Right lobe of liver (tissue), 6 donors: ENCODE results near the gene WDR1. TPM values are rescaled to one million over a fixed set of nuclear protein-coding genes. Genes with fewer than 3 reads are reported as not detected.
A peak's percentile ranks its signal among the peaks of the same experiment; 100 is the strongest.

Source experiments
- ATAC-seq, 4 donors: fragments of 200-7000 bp; cut with Tn5 transposase; one replicate each; pipeline ENCODE4 v1.9.1; 2020; ENCODE audit warnings: mild to moderate bottlenecking in 4 of 4, moderate library complexity in 4 of 4
- DNase-seq, 3 donors: peaks; one replicate each; pipeline ENCODE4 v3.0.0-alpha.2; 2020
- H3K27ac ChIP-seq, 3 donors: fragments of 200-600 bp; one replicate each; pipeline ENCODE4 v1.8.0; 2022
- H3K27me3 ChIP-seq, 2 donors: fragments of 200-600 bp; one replicate each; pipeline ENCODE4 v1.8.0; 2022
- H3K36me3 ChIP-seq, 4 donors: fragments of 200-600 bp; sonication (generic) in 1 of 4; one replicate each; pipeline versions ENCODE4 v1.5.1 to v1.8.0; 2017 to 2022; ENCODE audit warnings: control low read depth in 1 of 4
- H3K4me1 ChIP-seq, 4 donors: fragments of 200-600 bp; sonication (generic) in 1 of 4; one replicate each; pipeline versions ENCODE4 v1.5.1 to v1.8.0; 2017 to 2022; ENCODE audit warnings: control low read depth in 1 of 4
- H3K4me3 ChIP-seq, 3 donors: fragments of 200-600 bp; one replicate each; pipeline ENCODE4 v1.8.0; 2022
- H3K9me3 ChIP-seq, 4 donors: fragments of 200-600 bp; sonication (generic) in 1 of 4; one replicate each; pipeline versions ENCODE4 v1.5.1 to v1.8.0; 2017 to 2022; ENCODE audit warnings: control low read depth in 1 of 4
- CTCF ChIP-seq, 4 donors: fragments of 200-600 bp in 3 of 4; fragments of 450-650 bp in 1 of 4; IDR thresholded peaks; one replicate each; pipeline versions ENCODE4 v1.5.1 to v1.8.0; 2016 to 2022; ENCODE audit warnings: antibody characterized with exemption in 4 of 4, mild to moderate bottlenecking in 2 of 4
- POLR2A ChIP-seq: fragments of 450-650 bp; IDR thresholded peaks from one replicate; pipeline ENCODE4 v1.6.1; 2017; ENCODE audit warnings: antibody characterized with exemption, mild to moderate bottlenecking
- WGBS: methylation state at CpG from one replicate; pipeline ENCODE4 v1.1.6; 2018; ENCODE audit warnings: low coverage, low lambda C conversion rate; ENCODE audit not compliant: insufficient coverage; ENCODE audit errors: missing lambda C conversion rate; 5-methylcytosine and 5-hydroxymethylcytosine counted together
- intact Hi-C, 2 donors: fragments of 100-400 bp; cut with DNase I; formaldehyde crosslinking; loops; one replicate each; pipeline versions ENCODE4 v1.11.2 to v1.14.1; 2022
- long read RNA-seq: library from polyadenylated mRNA; unstranded; transcript quantifications from one replicate; pipeline ENCODE4 v2.0.0, GENCODE V29; 2019
- total RNA-seq, 6 experiments: library from RNA; depleted of rRNA in 2 of 6; stranded (reverse); fragments of >200 nt in 2 of 6; fragmentation: NEBNext Ultra II Directional in 3 of 6; extraction: Animal tissue kit (Norgen Biotek cat#: 25700) in 3 of 6; gene quantifications; one replicate each; pipeline versions ENCODE4 v1.1.0 to v1.2.4, GENCODE V29; 2016 to 2023
- donor health status: DM: no; HTN: yes; CAD: no.
- donor health status: DM: no; HTN: no; CAD: no.
- donor health status: DM: no; HTN: no; CAD: no.
- donor health status: DM: no; HTN: yes; CAD: no.
- donor health status: DM: no; HTN: yes; CAD: no.

Gene WDR1, protein sequence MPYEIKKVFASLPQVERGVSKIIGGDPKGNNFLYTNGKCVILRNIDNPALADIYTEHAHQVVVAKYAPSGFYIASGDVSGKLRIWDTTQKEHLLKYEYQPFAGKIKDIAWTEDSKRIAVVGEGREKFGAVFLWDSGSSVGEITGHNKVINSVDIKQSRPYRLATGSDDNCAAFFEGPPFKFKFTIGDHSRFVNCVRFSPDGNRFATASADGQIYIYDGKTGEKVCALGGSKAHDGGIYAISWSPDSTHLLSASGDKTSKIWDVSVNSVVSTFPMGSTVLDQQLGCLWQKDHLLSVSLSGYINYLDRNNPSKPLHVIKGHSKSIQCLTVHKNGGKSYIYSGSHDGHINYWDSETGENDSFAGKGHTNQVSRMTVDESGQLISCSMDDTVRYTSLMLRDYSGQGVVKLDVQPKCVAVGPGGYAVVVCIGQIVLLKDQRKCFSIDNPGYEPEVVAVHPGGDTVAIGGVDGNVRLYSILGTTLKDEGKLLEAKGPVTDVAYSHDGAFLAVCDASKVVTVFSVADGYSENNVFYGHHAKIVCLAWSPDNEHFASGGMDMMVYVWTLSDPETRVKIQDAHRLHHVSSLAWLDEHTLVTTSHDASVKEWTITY
- 100 to 1,000 TPM in 1 of 6 experiments, 10 to 100 TPM in 5; 65.1 to 149 (median 76.4) TPM for total RNA-seq
- long read RNA-seq, transcript WDR1-203 (15 exons, 3,142 nt), result major isoform, 6 of 7 reads
- long read RNA-seq, partial matches to known transcripts, result 1 of 7 reads
- long read RNA-seq, other reads (novel, unspliced or antisense), result 0 of 7 reads

DNA sequence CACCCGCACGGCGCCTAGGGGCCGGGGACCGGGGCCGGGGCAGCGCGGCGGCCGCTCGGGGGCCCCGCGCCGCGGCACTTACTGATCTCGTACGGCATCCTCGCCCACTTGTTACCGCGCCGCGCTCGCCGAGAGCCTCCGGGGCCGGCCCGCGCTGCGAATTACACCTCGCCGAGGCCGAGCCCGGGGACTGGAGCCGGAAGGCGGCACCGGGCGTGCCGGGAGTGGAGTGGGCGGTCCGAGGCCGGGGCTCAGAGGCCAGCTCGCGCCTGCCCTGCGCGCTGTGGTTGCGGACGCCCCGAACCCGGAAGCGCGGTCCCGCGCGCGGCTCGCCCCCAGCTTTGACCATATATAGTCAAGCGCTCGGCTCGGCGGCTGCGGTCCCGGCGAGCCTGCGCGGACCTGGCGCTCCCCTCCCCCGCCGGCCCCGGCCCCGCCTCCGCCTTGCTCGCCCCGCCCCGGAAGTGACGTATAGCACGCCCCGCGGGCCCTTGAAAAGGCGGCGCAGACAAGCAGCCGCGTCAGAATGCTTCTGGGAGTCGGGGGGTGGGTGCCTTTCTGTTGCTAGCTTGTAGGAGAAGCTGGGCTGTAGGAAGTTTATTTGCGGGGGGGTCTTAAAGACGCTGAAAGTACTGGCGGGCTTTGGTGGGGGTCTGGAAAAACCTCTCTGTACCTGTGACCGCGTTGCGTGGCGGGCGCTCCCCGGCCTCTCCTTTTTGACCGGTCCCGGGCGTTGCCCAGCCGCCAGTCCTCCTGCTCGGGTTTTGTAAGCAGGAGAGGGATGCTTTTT is at the start of gene WDR1:
Gene WDR1, minus strand, starts transcription at position 231 of the 790 bp plus-strand sequence. Its CDS starts 133 bp downstream, at position 98.
- H3K4me1 ChIP-seq, result peaks cover 0 to 19% (median 3%) of the 10 kb centered on the region in 4 donors
- peak; percentile 91 to 97 (median 92) for ATAC-seq
- DNase-seq, result peak; percentile 98
- WGBS, result 1% methylated on average over 12 of the region's 97 CpGs
- intact Hi-C loops, result no loop called here
- peaks cover 0 to 29% (median 11%) of the 10 kb centered on the region in 4 donors for H3K36me3 ChIP-seq
- H3K4me3 ChIP-seq, result peak within 1 kb of the TSS; percentile 83 to 90 (median 89)
- peak within 1 kb of the TSS; percentile 91 to 97 (median 92) for H3K27ac ChIP-seq
- TF ChIP-seq CTCF (IDR thresholded peaks at IDR 0.05), result no peak
- TF ChIP-seq POLR2A, result peak; percentile 96
- H3K27me3 ChIP-seq, result no peaks in the 10 kb centered on the region
- H3K9me3 ChIP-seq, result no peaks in the 10 kb centered on the region

DNA sequence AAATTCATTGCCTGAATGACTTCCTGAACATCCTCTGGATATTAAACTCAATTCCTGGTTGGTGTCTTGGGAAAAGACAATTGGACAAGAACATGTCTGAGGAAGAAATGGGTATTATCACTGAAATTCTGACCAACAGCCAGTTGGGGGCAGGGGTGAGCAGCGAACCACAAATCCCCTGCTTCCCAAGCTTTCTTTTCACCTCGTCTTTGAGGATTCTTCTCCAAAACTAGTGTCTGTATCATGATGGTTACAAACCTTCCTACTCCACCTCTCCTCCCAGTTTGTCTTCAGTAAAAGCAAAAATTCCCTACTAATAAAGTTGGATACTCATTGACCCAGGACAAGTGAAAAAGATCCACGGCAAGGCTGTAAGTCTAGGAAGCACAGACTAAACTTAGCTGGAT is 48.3 kb upstream of the WDR1 start:
- TF ChIP-seq POLR2A, result no peak
- peak; percentile 45 to 61 (median 59) for TF ChIP-seq CTCF (IDR thresholded peaks at IDR 0.05)
- ATAC-seq (peak in 3 of 4 donors; percentile 25 to 49 (median 39)), DNase-seq (peak in 1 of 3 donors; percentile 30)
- Histone ChIP-seq H3K4me3 (no peak overlapping the region), H3K9me3 (no peaks in the 10 kb centered on the region), H3K27ac (no peak overlapping the region), H3K4me1 (peaks cover 0 to 26% (median 9%) of the 10 kb centered on the region in 4 donors), H3K27me3 (no peaks in the 10 kb centered on the region), H3K36me3 (no peaks in the 10 kb centered on the region)
- intact Hi-C loops, result loop anchor here in 1 of 2 donors (10.0 kb wide), 1 partner anchor 220 kb away; no protein-coding TSS in a partner anchor
- WGBS, result 33% methylated on average over 3 of the region's 3 CpGs

DNA sequence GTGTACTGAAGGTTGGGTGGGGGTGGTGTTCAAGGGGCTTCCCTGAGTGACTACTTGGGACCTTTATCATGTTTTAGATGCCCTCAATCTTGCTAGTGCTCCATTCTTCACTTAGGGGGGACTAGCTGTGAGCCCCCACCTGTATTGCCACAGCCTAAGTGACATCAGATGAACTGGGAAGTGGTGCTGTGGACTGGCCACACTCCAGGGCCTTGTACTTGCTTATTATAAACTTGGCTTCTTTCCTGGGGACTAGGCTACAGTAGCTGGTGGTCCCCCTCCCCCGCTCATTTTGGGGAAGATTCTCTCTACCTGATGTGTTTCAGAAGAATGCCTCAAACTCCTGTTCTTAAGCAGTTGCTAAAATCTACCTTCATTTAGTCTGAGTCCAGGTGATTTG is 46.7 kb upstream of the WDR1 start:
- ATAC-seq, result peak in 1 of 4 donors; percentile 44
- H3K27ac ChIP-seq, result peak overlapping the region in 2 of 3 donors; percentile 72 to 81

More for the DNA sequence above, 46.7 kb upstream of the WDR1 start:
- TF ChIP-seq CTCF (IDR thresholded peaks at IDR 0.05), result no peak
- no peak for TF ChIP-seq POLR2A
- intact Hi-C loops, result loop anchor here in 1 of 2 donors (10.0 kb wide), 1 partner anchor 222 kb away; no protein-coding TSS in a partner anchor
- Histone ChIP-seq H3K4me3 (no peak overlapping the region), H3K4me1 (peaks cover 0 to 26% (median 9%) of the 10 kb centered on the region in 4 donors), H3K9me3 (no peaks in the 10 kb centered on the region), H3K36me3 (no peaks in the 10 kb centered on the region), H3K27me3 (no peaks in the 10 kb centered on the region)
- no CpG with 5 or more reads among the region's 1 CpG for WGBS
- peak in 1 of 3 donors; percentile 49 for DNase-seq
